ENCODE measurements around the gene EML6. TPM values are rescaled to one million over a fixed set of nuclear protein-coding genes. Genes with fewer than 3 reads are reported as not detected.

The EML6 gene
- total RNA-seq, 1 donor from 2014 or later: 0.44 TPM

- Mint-ChIP-seq H3K4me3 (no peak overlapping the region), H3K36me3 (ENCODE audit: low read depth) (no peaks in the 10 kb centered on the region), H3K27ac (no peak overlapping the region), H3K27me3 (ENCODE audit: insufficient read depth) (no peaks in the 10 kb centered on the region), H3K9me3 (no peaks in the 10 kb centered on the region), H3K4me1 (ENCODE audit: low read depth) (peaks cover 28% of the 10 kb centered on the region)
- DNase-seq (ENCODE audit: low spot score): no peak
- intact Hi-C loops (cut with micrococcal nuclease): no loop called here
Observed at GRCh38 chr2:54997826-54998225, 274.4 kb downstream of the EML6 start.

- H3K27me3 Mint-ChIP-seq (ENCODE audit: insufficient read depth): no peaks in the 10 kb centered on the region
- intact Hi-C loops (cut with micrococcal nuclease): no loop called here
Observed at GRCh38 chr2:54999182-54999581, 275.7 kb downstream of the EML6 start.

GRCh38 chr2:55000341-55000740, 276.9 kb downstream of the EML6 start:
- Mint-ChIP-seq H3K27me3 (ENCODE audit: insufficient read depth) (no peaks in the 10 kb centered on the region), H3K36me3 (ENCODE audit: low read depth) (no peaks in the 10 kb centered on the region), H3K27ac (no peak overlapping the region), H3K9me3 (no peaks in the 10 kb centered on the region), H3K4me1 (ENCODE audit: low read depth) (peaks cover 21% of the 10 kb centered on the region), H3K4me3 (no peak overlapping the region)
- DNase-seq (ENCODE audit: low spot score): no peak
- intact Hi-C loops (cut with micrococcal nuclease): no loop called here

More at GRCh38 chr2:54999182-54999581, 275.7 kb downstream of the EML6 start:
- Mint-ChIP-seq H3K9me3 (no peaks in the 10 kb centered on the region), H3K36me3 (ENCODE audit: low read depth) (no peaks in the 10 kb centered on the region), H3K27ac (no peak overlapping the region), H3K4me1 (ENCODE audit: low read depth) (peaks cover 21% of the 10 kb centered on the region), H3K4me3 (no peak overlapping the region)
- no peak for DNase-seq (ENCODE audit: low spot score)

GRCh38 chr2:55001716-55002115, 278.3 kb downstream of the EML6 start:
- Mint-ChIP-seq H3K9me3 (no peaks in the 10 kb centered on the region), H3K4me1 (ENCODE audit: low read depth) (peaks cover 30% of the 10 kb centered on the region), H3K27me3 (ENCODE audit: insufficient read depth) (no peaks in the 10 kb centered on the region), H3K36me3 (ENCODE audit: low read depth) (no peaks in the 10 kb centered on the region), H3K27ac (no peak overlapping the region), H3K4me3 (no peak overlapping the region)
- intact Hi-C loops (cut with micrococcal nuclease): no loop called here
- DNase-seq (ENCODE audit: low spot score): no peak

- Mint-ChIP-seq H3K9me3 (no peaks in the 10 kb centered on the region), H3K4me3 (no peak overlapping the region), H3K27me3 (ENCODE audit: insufficient read depth) (no peaks in the 10 kb centered on the region), H3K36me3 (ENCODE audit: low read depth) (no peaks in the 10 kb centered on the region), H3K27ac (no peak overlapping the region), H3K4me1 (ENCODE audit: low read depth) (peaks cover 36% of the 10 kb centered on the region)
- no peak for DNase-seq (ENCODE audit: low spot score)
- intact Hi-C loops (cut with micrococcal nuclease): no loop called here
Observed at GRCh38 chr2:55003706-55004639, 280.5 kb downstream of the EML6 start.

GRCh38 chr2:55006306-55006705, 282.8 kb downstream of the EML6 start:
- Mint-ChIP-seq H3K36me3 (ENCODE audit: low read depth) (no peaks in the 10 kb centered on the region), H3K4me1 (ENCODE audit: low read depth) (peaks cover 38% of the 10 kb centered on the region), H3K9me3 (no peaks in the 10 kb centered on the region), H3K4me3 (no peak overlapping the region), H3K27ac (no peak overlapping the region), H3K27me3 (ENCODE audit: insufficient read depth) (no peaks in the 10 kb centered on the region)
- intact Hi-C loops (cut with micrococcal nuclease): no loop called here
- no peak for DNase-seq (ENCODE audit: low spot score)

GRCh38 chr2:55009277-55010060, 286.0 kb downstream of the EML6 start:
- no peak for DNase-seq (ENCODE audit: low spot score)
- intact Hi-C loops (cut with micrococcal nuclease): loop anchor here (5.0 to 10.0 kb wide), 3 partner anchors 225 to 423 kb away; partner anchors contain the start of genes CLHC1, EML6 and RPS27A
- H3K27me3 Mint-ChIP-seq (ENCODE audit: insufficient read depth): no peaks in the 10 kb centered on the region
- peak overlapping the region; percentile 32 for H3K27ac Mint-ChIP-seq
- no peaks in the 10 kb centered on the region for H3K9me3 Mint-ChIP-seq
- peak overlapping the region; percentile 83 for H3K4me3 Mint-ChIP-seq
- H3K4me1 Mint-ChIP-seq (ENCODE audit: low read depth): peaks cover 38% of the 10 kb centered on the region
- no peaks in the 10 kb centered on the region for H3K36me3 Mint-ChIP-seq (ENCODE audit: low read depth)

GRCh38 chr2:55010149-55010591, 286.7 kb downstream of the EML6 start:
- Mint-ChIP-seq H3K4me3 (peak overlapping the region; percentile 83), H3K9me3 (no peaks in the 10 kb centered on the region), H3K27ac (peak overlapping the region; percentile 35), H3K4me1 (ENCODE audit: low read depth) (peaks cover 42% of the 10 kb centered on the region), H3K27me3 (ENCODE audit: insufficient read depth) (no peaks in the 10 kb centered on the region), H3K36me3 (ENCODE audit: low read depth) (peaks cover 2% of the 10 kb centered on the region)
- intact Hi-C loops (cut with micrococcal nuclease): loop anchor here (5.0 to 10.0 kb wide), 3 partner anchors 225 to 422 kb away; partner anchors contain the start of genes CLHC1, EML6 and RPS27A
- peak; percentile 20 for DNase-seq (ENCODE audit: low spot score)

GRCh38 chr2:55010915-55011314, 287.5 kb downstream of the EML6 start:
- intact Hi-C loops (cut with micrococcal nuclease): loop anchor here (5.0 to 10.0 kb wide), 3 partner anchors 224 to 421 kb away; partner anchors contain the start of genes CLHC1, EML6 and RPS27A
- peaks cover 42% of the 10 kb centered on the region for H3K4me1 Mint-ChIP-seq (ENCODE audit: low read depth)
- H3K27me3 Mint-ChIP-seq (ENCODE audit: insufficient read depth): no peaks in the 10 kb centered on the region
- H3K27ac Mint-ChIP-seq: no peak overlapping the region
- H3K36me3 Mint-ChIP-seq (ENCODE audit: low read depth): peaks cover 4% of the 10 kb centered on the region
- no peak overlapping the region for H3K4me3 Mint-ChIP-seq
- H3K9me3 Mint-ChIP-seq: no peaks in the 10 kb centered on the region
- no peak for DNase-seq (ENCODE audit: low spot score)

- DNase-seq (ENCODE audit: low spot score): no peak
- Mint-ChIP-seq H3K4me3 (no peak overlapping the region), H3K27ac (no peak overlapping the region), H3K4me1 (ENCODE audit: low read depth) (peaks cover 30% of the 10 kb centered on the region), H3K36me3 (ENCODE audit: low read depth) (peaks cover 4% of the 10 kb centered on the region), H3K27me3 (ENCODE audit: insufficient read depth) (no peaks in the 10 kb centered on the region), H3K9me3 (no peaks in the 10 kb centered on the region)
- intact Hi-C loops (cut with micrococcal nuclease): loop anchor here (5.0 to 10.0 kb wide), 3 partner anchors 223 to 420 kb away; partner anchors contain the start of genes CLHC1, EML6 and RPS27A
Observed at GRCh38 chr2:55011831-55012671, 288.6 kb downstream of the EML6 start.

- Mint-ChIP-seq H3K27ac (no peak overlapping the region), H3K4me3 (no peak overlapping the region), H3K36me3 (ENCODE audit: low read depth) (peaks cover 4% of the 10 kb centered on the region), H3K27me3 (ENCODE audit: insufficient read depth) (no peaks in the 10 kb centered on the region), H3K9me3 (no peaks in the 10 kb centered on the region), H3K4me1 (ENCODE audit: low read depth) (peaks cover 22% of the 10 kb centered on the region)
- no peak for DNase-seq (ENCODE audit: low spot score)
- intact Hi-C loops (cut with micrococcal nuclease): loop anchor here (5.0 to 10.0 kb wide), 3 partner anchors 222 to 419 kb away; partner anchors contain the start of genes CLHC1, EML6 and RPS27A
Observed at GRCh38 chr2:55012672-55013484, 289.4 kb downstream of the EML6 start.
